Neural cell (in vitro differentiated cells): Measurements from ENCODE around the gene NOX4. TPM values are rescaled to one million over a fixed set of nuclear protein-coding genes. Genes with fewer than 3 reads are reported as not detected.

Source experiments
- H2AFZ ChIP-seq: fragments of 200-600, 300-800 bp; sonication (generic), shearing (Covaris generic); 2 replicates; pipeline ENCODE4 v1.6.0; 2014; ENCODE audit warnings: low read depth, mild to moderate bottlenecking, antibody characterized with exemption, low read length, moderate library complexity
- H3F3A ChIP-seq: fragments of 200-600 bp; shearing (Covaris generic); 2 replicates; pipeline ENCODE4 v1.6.1; 2016; ENCODE audit warnings: mild to moderate bottlenecking, moderate library complexity, mixed read lengths, antibody characterized with exemption, low read length; ENCODE audit not compliant: insufficient read depth, poor library complexity, severe bottlenecking
- H3K27ac ChIP-seq: fragments of 200-600, 300-800 bp; sonication (generic), shearing (Covaris generic); 2 replicates; pipeline ENCODE4 v1.5.1; 2014; ENCODE audit warnings: mild to moderate bottlenecking, low read length, moderate library complexity
- H3K27me3 ChIP-seq: fragments of 300-800, 200-600 bp; sonication (generic), shearing (Covaris generic); 2 replicates; pipeline ENCODE4 v1.6.0; 2014; ENCODE audit warnings: mild to moderate bottlenecking, low read depth, low read length, moderate library complexity; ENCODE audit not compliant: insufficient read depth
- H3K36me3 ChIP-seq: fragments of 300-800, 200-600 bp; sonication (generic), shearing (Covaris generic); 2 replicates; pipeline ENCODE4 v1.5.1; 2014; ENCODE audit warnings: mild to moderate bottlenecking, antibody characterized with exemption, low read length, moderate library complexity; ENCODE audit not compliant: insufficient read depth
- H3K4me2 ChIP-seq: fragments of 300-800, 200-600 bp; sonication (generic), shearing (Covaris generic); 2 replicates; pipeline ENCODE4 v1.6.0; 2014; ENCODE audit warnings: mild to moderate bottlenecking, low read length
- H3K4me3 ChIP-seq: fragments of 300-800, 200-600 bp; sonication (generic), shearing (Covaris generic); 2 replicates; pipeline ENCODE4 v1.5.1; 2014; ENCODE audit warnings: mild to moderate bottlenecking, low read length, moderate library complexity
- H3K79me2 ChIP-seq: fragments of 200-600 bp; shearing (Covaris generic); replicated peaks from 2 replicates; pipeline ENCODE4 v1.6.0; 2014; ENCODE audit warnings: mild to moderate bottlenecking, low read length, moderate library complexity; ENCODE audit not compliant: insufficient read depth
- H3K9ac ChIP-seq: fragments of 300-800, 200-600 bp; sonication (generic), shearing (Covaris generic); 2 replicates; pipeline ENCODE4 v1.6.1; 2016; ENCODE audit warnings: mild to moderate bottlenecking, low read length, mixed read lengths
- H3K9me2 ChIP-seq: fragments of 200-600 bp; shearing (Covaris generic); 2 replicates; pipeline ENCODE4 v1.6.1; 2016; ENCODE audit warnings: mild to moderate bottlenecking, low read length, mixed read lengths; ENCODE audit not compliant: insufficient read depth
- H3K9me3 ChIP-seq: fragments of 200-600, 300-800 bp; sonication (generic), shearing (Covaris generic); 2 replicates; pipeline ENCODE4 v1.6.1; 2016; ENCODE audit warnings: mild to moderate bottlenecking, mixed run types, low read length, moderate library complexity, mixed read lengths
- H4K20me1 ChIP-seq: fragments of 200-600 bp; shearing (Covaris generic); 2 replicates; pipeline ENCODE4 v1.6.1; 2016; ENCODE audit warnings: mild to moderate bottlenecking, mixed run types; ENCODE audit not compliant: insufficient read depth
- CTCF ChIP-seq: fragments of 450-650 bp; IDR thresholded peaks from 2 replicates; pipeline ENCODE4 v1.5.1; 2014; ENCODE audit warnings: antibody characterized with exemption, mild to moderate bottlenecking, moderate library complexity; ENCODE audit not compliant: poor library complexity, severe bottlenecking
- EP300 ChIP-seq: fragments of 450-650 bp; conservative IDR thresholded peaks from 2 replicates; pipeline ENCODE4 v1.6.1; 2014; ENCODE audit warnings: antibody characterized with exemption, mild to moderate bottlenecking, moderate library complexity; ENCODE audit not compliant: poor library complexity, severe bottlenecking
- EZH2 ChIP-seq: fragments of 200-600, 300-800 bp; shearing (Covaris generic), sonication (generic); IDR thresholded peaks from 2 replicates; pipeline ENCODE4 v1.6.1; 2014; ENCODE audit warnings: antibody characterized with exemption, low read length, borderline replicate concordance, mild to moderate bottlenecking; ENCODE audit not compliant: insufficient read depth, poor library complexity, severe bottlenecking
- MXI1 ChIP-seq: fragments of 450-650 bp; conservative IDR thresholded peaks from 2 replicates; pipeline ENCODE4 v1.6.1; 2014; ENCODE audit warnings: antibody characterized with exemption, mild to moderate bottlenecking; ENCODE audit not compliant: poor library complexity, severe bottlenecking
- POLR2AphosphoS5 ChIP-seq: IDR thresholded peaks from 2 replicates; pipeline ENCODE4 v1.6.1; 2012
- RAD21 ChIP-seq: fragments of 450-650 bp; conservative IDR thresholded peaks from 2 replicates; pipeline ENCODE4 v1.6.1; 2014; ENCODE audit warnings: antibody characterized with exemption, mild to moderate bottlenecking, moderate library complexity
- REST ChIP-seq: IDR thresholded peaks from 2 replicates; pipeline ENCODE4 v1.6.1; 2012; ENCODE audit warnings: borderline replicate concordance
- SMC3 ChIP-seq: fragments of 450-650 bp; conservative IDR thresholded peaks from 2 replicates; pipeline ENCODE4 v1.6.1; 2014; ENCODE audit warnings: antibody characterized with exemption, mild to moderate bottlenecking, moderate library complexity; ENCODE audit not compliant: poor library complexity
- TAF1 ChIP-seq: IDR thresholded peaks from 2 replicates; pipeline ENCODE4 v1.6.1; 2012; ENCODE audit warnings: low read depth
- polyA plus RNA-seq: library from polyadenylated mRNA; depleted of rRNA; stranded (reverse); fragments of >200 nt; gene quantifications from 2 replicates; pipeline ENCODE4 v1.2.3, GENCODE V29; 2014

The NOX4 gene
- polyA plus RNA-seq, 1 donor from 2014 or later = 0.71 TPM

GRCh38 chr11:89537936-89538335, 46.8 kb upstream of the NOX4 start:
- Histone ChIP-seq H4K20me1 (no peaks in the 10 kb centered on the region), H3K79me2 (no peaks in the 10 kb centered on the region), H3K27me3 (no peaks in the 10 kb centered on the region), H3K9me2 (no peaks in the 10 kb centered on the region), H3K36me3 (no peaks in the 10 kb centered on the region), H3K4me3 (no peak overlapping the region), H2AFZ (no peak overlapping the region), H3K27ac (no peak overlapping the region), H3K4me2 (no peak overlapping the region), H3K9ac (no peak overlapping the region), H3K9me3 (no peaks in the 10 kb centered on the region), H3F3A (no peaks in the 10 kb centered on the region)
- TF ChIP-seq MXI1 = no peak
- no peak for TF ChIP-seq REST
- no peak for TF ChIP-seq SMC3
- no peak for TF ChIP-seq RAD21
- TF ChIP-seq POLR2AphosphoS5 = no peak
- no peak for TF ChIP-seq TAF1
- TF ChIP-seq CTCF = no peak
- no peak for TF ChIP-seq EZH2
- TF ChIP-seq EP300 = no peak

- H3K27me3 ChIP-seq = no peaks in the 10 kb centered on the region
- H3K9ac ChIP-seq = no peak overlapping the region
- H3K4me3 ChIP-seq = no peak overlapping the region
- H3K9me3 ChIP-seq = no peaks in the 10 kb centered on the region
- no peak overlapping the region for H3K27ac ChIP-seq
- H3K79me2 ChIP-seq = no peaks in the 10 kb centered on the region
- no peaks in the 10 kb centered on the region for H3K36me3 ChIP-seq
- H3K9me2 ChIP-seq = no peaks in the 10 kb centered on the region
- TF ChIP-seq POLR2AphosphoS5 = no peak
- no peak overlapping the region for H3K4me2 ChIP-seq
- no peak overlapping the region for H2AFZ ChIP-seq
- no peaks in the 10 kb centered on the region for H4K20me1 ChIP-seq
- no peaks in the 10 kb centered on the region for H3F3A ChIP-seq
These were observed 45.8 kb upstream of the NOX4 start for GRCh38 chr11:89536926-89537325.

- TF ChIP-seq MXI1 (no peak), POLR2AphosphoS5 (no peak), SMC3 (no peak), RAD21 (no peak), EZH2 (no peak), EP300 (no peak), TAF1 (no peak), CTCF (no peak), REST (no peak)
- H3K27ac ChIP-seq = no peak overlapping the region
- H3K4me3 ChIP-seq = no peak overlapping the region
- no peaks in the 10 kb centered on the region for H3F3A ChIP-seq
- H4K20me1 ChIP-seq = no peaks in the 10 kb centered on the region
- H3K27me3 ChIP-seq = no peaks in the 10 kb centered on the region
- no peaks in the 10 kb centered on the region for H3K79me2 ChIP-seq
- H3K9me2 ChIP-seq = no peaks in the 10 kb centered on the region
- H3K9me3 ChIP-seq = no peaks in the 10 kb centered on the region
- no peak overlapping the region for H3K4me2 ChIP-seq
- no peak overlapping the region for H2AFZ ChIP-seq
- no peaks in the 10 kb centered on the region for H3K36me3 ChIP-seq
- no peak overlapping the region for H3K9ac ChIP-seq
These were observed 44.0 kb upstream of the NOX4 start for GRCh38 chr11:89535221-89535620.
